ENCODE results near the gene TNFAIP8L3.

The TNFAIP8L3 gene

GRCh38 chr15:51104512-51104911 is 9.8 kb upstream of the TNFAIP8L3 start:
- H3K36me3 ChIP-seq (ENCODE audit: insufficient read depth, low read length), result no peaks in the 10 kb centered on the region
- no peaks in the 10 kb centered on the region for H3K4me1 ChIP-seq (ENCODE audit: insufficient read depth, low read length, poor library complexity, severe bottlenecking)
- TF ChIP-seq, protein P1, sequence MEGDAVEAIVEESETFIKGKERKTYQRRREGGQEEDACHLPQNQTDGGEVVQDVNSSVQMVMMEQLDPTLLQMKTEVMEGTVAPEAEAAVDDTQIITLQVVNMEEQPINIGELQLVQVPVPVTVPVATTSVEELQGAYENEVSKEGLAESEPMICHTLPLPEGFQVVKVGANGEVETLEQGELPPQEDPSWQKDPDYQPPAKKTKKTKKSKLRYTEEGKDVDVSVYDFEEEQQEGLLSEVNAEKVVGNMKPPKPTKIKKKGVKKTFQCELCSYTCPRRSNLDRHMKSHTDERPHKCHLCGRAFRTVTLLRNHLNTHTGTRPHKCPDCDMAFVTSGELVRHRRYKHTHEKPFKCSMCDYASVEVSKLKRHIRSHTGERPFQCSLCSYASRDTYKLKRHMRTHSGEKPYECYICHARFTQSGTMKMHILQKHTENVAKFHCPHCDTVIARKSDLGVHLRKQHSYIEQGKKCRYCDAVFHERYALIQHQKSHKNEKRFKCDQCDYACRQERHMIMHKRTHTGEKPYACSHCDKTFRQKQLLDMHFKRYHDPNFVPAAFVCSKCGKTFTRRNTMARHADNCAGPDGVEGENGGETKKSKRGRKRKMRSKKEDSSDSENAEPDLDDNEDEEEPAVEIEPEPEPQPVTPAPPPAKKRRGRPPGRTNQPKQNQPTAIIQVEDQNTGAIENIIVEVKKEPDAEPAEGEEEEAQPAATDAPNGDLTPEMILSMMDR (conservative IDR thresholded peaks at IDR 0.05; ENCODE audit: low read length), result no peak
- TF ChIP-seq EZH2phosphoT487 (IDR thresholded peaks at IDR 0.05; ENCODE audit: borderline replicate concordance), result no peak
- H3K4me2 ChIP-seq (ENCODE audit: low read depth, low read length, poor library complexity, severe bottlenecking), result no peak overlapping the region
- H3K79me2 ChIP-seq (ENCODE audit: insufficient read depth, low read length), result no peaks in the 10 kb centered on the region
- no peaks in the 10 kb centered on the region for H3F3A ChIP-seq (ENCODE audit: low read depth)
- no peak overlapping the region for H3K9ac ChIP-seq (ENCODE audit: low read depth, low read length, poor library complexity, severe bottlenecking)
- H2AFZ ChIP-seq (ENCODE audit: low read length), result no peak overlapping the region
- H3K27me3 ChIP-seq (ENCODE audit: insufficient read depth, low read length, poor library complexity, severe bottlenecking), result no peaks in the 10 kb centered on the region
- no peak overlapping the region for H3K4me3 ChIP-seq (ENCODE audit: low read length, poor library complexity, severe bottlenecking)
- H4K20me1 ChIP-seq (ENCODE audit: insufficient read depth, low read length, poor library complexity, severe bottlenecking), result no peaks in the 10 kb centered on the region
- H3K9me2 ChIP-seq (replicated peaks; ENCODE audit: low read depth, low read length), result no peaks in the 10 kb centered on the region
- no peaks in the 10 kb centered on the region for H3K9me3 ChIP-seq (ENCODE audit: insufficient read depth, low read depth, low read length)

DNA sequence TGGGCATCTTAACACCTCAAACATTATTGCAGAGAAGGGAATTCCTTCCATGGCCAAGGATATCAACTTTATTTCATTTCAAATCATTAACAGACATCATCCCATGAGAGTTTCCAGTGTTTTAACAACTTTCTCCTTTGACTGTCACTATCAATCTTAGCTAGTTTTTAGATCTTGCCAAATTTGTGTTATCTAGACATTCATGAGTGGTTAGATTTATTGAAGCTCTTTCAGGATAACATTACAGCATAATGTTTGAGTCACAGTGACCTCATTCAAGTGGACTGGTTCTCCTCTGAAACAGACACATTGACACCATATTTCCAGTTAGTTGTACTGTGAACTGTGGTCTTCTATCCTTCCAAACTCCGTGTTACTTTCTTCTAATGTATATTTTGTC is 8.6 kb upstream of the TNFAIP8L3 start:
- Histone ChIP-seq H3K9me2 (replicated peaks; ENCODE audit: low read depth, low read length) (no peaks in the 10 kb centered on the region), H3K4me2 (ENCODE audit: low read depth, low read length, poor library complexity, severe bottlenecking) (no peak overlapping the region), H3K4me1 (ENCODE audit: insufficient read depth, low read length, poor library complexity, severe bottlenecking) (no peaks in the 10 kb centered on the region), H3K36me3 (ENCODE audit: insufficient read depth, low read length) (no peaks in the 10 kb centered on the region), H3K4me3 (ENCODE audit: low read length, poor library complexity, severe bottlenecking) (no peak overlapping the region), H3K27me3 (ENCODE audit: insufficient read depth, low read length, poor library complexity, severe bottlenecking) (no peaks in the 10 kb centered on the region), H3K79me2 (ENCODE audit: insufficient read depth, low read length) (no peaks in the 10 kb centered on the region), H3F3A (ENCODE audit: low read depth) (no peaks in the 10 kb centered on the region), H3K9ac (ENCODE audit: low read depth, low read length, poor library complexity, severe bottlenecking) (no peak overlapping the region), H3K9me3 (ENCODE audit: insufficient read depth, low read depth, low read length) (no peaks in the 10 kb centered on the region), H2AFZ (ENCODE audit: low read length) (no peak overlapping the region), H4K20me1 (ENCODE audit: insufficient read depth, low read length, poor library complexity, severe bottlenecking) (no peaks in the 10 kb centered on the region)
- TF ChIP-seq, protein P1 (conservative IDR thresholded peaks at IDR 0.05; ENCODE audit: low read length), result no peak
- TF ChIP-seq EZH2phosphoT487 (IDR thresholded peaks at IDR 0.05; ENCODE audit: borderline replicate concordance), result no peak

GRCh38 chr15:51100785-51101489 is 6.2 kb upstream of the TNFAIP8L3 start:
- TF ChIP-seq, protein P1 (conservative IDR thresholded peaks at IDR 0.05; ENCODE audit: low read length), result no peak
- TF ChIP-seq EZH2phosphoT487 (IDR thresholded peaks at IDR 0.05; ENCODE audit: borderline replicate concordance), result no peak
- Histone ChIP-seq H3F3A (ENCODE audit: low read depth) (no peaks in the 10 kb centered on the region), H3K27me3 (ENCODE audit: insufficient read depth, low read length, poor library complexity, severe bottlenecking) (no peaks in the 10 kb centered on the region), H3K9me3 (ENCODE audit: insufficient read depth, low read depth, low read length) (no peaks in the 10 kb centered on the region), H3K79me2 (ENCODE audit: insufficient read depth, low read length) (no peaks in the 10 kb centered on the region), H4K20me1 (ENCODE audit: insufficient read depth, low read length, poor library complexity, severe bottlenecking) (no peaks in the 10 kb centered on the region), H2AFZ (ENCODE audit: low read length) (no peak overlapping the region), H3K36me3 (ENCODE audit: insufficient read depth, low read length) (no peaks in the 10 kb centered on the region), H3K9me2 (replicated peaks; ENCODE audit: low read depth, low read length) (no peaks in the 10 kb centered on the region), H3K4me2 (ENCODE audit: low read depth, low read length, poor library complexity, severe bottlenecking) (no peak overlapping the region), H3K4me1 (ENCODE audit: insufficient read depth, low read length, poor library complexity, severe bottlenecking) (no peaks in the 10 kb centered on the region), H3K4me3 (ENCODE audit: low read length, poor library complexity, severe bottlenecking) (no peak overlapping the region), H3K9ac (ENCODE audit: low read depth, low read length, poor library complexity, severe bottlenecking) (no peak overlapping the region)

All from Loucy (cell line).